LNCaP clone FGC (cell line): Measurements from ENCODE around the gene LMO1.

Source experiments
- DNase-seq: peaks from one replicate; pipeline ENCODE4 v3.0.0-alpha.2; 2011; ENCODE audit warnings: low read depth
- H3K4me3 ChIP-seq: 2 replicates; pipeline ENCODE4 v1.5.1; 2011; ENCODE audit warnings: mild to moderate bottlenecking, low read depth, low read length, control low read depth
- CTCF ChIP-seq: IDR thresholded peaks from 2 replicates; pipeline ENCODE4 v1.5.1; 2012; ENCODE audit warnings: mild to moderate bottlenecking; ENCODE audit not compliant: control insufficient read depth, insufficient read depth; ENCODE audit errors: extremely low read depth

Gene LMO1

GRCh38 chr11:8293171-8293570 lies 29.5 kb upstream of the LMO1 start:
- no peak for DNase-seq
- TF ChIP-seq CTCF: no peak
- no peak overlapping the region for H3K4me3 ChIP-seq

- no peak overlapping the region for H3K4me3 ChIP-seq
- no peak for DNase-seq
- no peak for TF ChIP-seq CTCF
These were observed 28.7 kb upstream of the LMO1 start for GRCh38 chr11:8292351-8292750.

- no peak for DNase-seq
- no peak for TF ChIP-seq CTCF
- no peak overlapping the region for H3K4me3 ChIP-seq
These were observed 28.0 kb upstream of the LMO1 start for GRCh38 chr11:8291421-8292350.

- H3K4me3 ChIP-seq: no peak overlapping the region
- no peak for TF ChIP-seq CTCF
- DNase-seq: no peak
These were observed 26.6 kb upstream of the LMO1 start for GRCh38 chr11:8290081-8290810.

- no peak overlapping the region for H3K4me3 ChIP-seq
- no peak for TF ChIP-seq CTCF
- DNase-seq: no peak
These were observed 25.8 kb upstream of the LMO1 start for GRCh38 chr11:8289492-8289918.

- no peak for DNase-seq
- no peak for TF ChIP-seq CTCF
- no peak overlapping the region for H3K4me3 ChIP-seq
These were observed 25.3 kb upstream of the LMO1 start for GRCh38 chr11:8288824-8289491.
